ENCODE measurements around the gene ZSCAN5C.
"Not testable (repeated sequence)": the region's sequence is repeated elsewhere in the genome, so short reads cannot be mapped to it uniquely, and the experiment has no call there.

The ZSCAN5C gene

GRCh38 chr19:56191115-56191514, 11.0 kb upstream of the ZSCAN5C start:
- DNase-seq (ENCODE audit: low read depth in 1 of 2, low spot score in 1 of 2), result no peak

GRCh38 chr19:56191711-56192110, 10.4 kb upstream of the ZSCAN5C start:
- no peak for DNase-seq (ENCODE audit: low read depth in 1 of 2, low spot score in 1 of 2)

GRCh38 chr19:56193981-56194640, 8.0 kb upstream of the ZSCAN5C start:
- DNase-seq (ENCODE audit: low read depth in 1 of 2, low spot score in 1 of 2), result no peak

- DNase-seq (ENCODE audit: low read depth in 1 of 2, low spot score in 1 of 2), result not testable (repeated sequence)
These were observed 4.4 kb upstream of the ZSCAN5C start, which contains the start of gene ZSCAN5B for GRCh38 chr19:56197646-56198045. ZSCAN5B (minus strand) TSS chr19:56197783; CDS start chr19:56193052, 4,731 bp downstream.

GRCh38 chr19:56199687-56200086, 2.4 kb upstream of the ZSCAN5C start:
- DNase-seq (ENCODE audit: low read depth in 1 of 2, low spot score in 1 of 2), result no peak

GRCh38 chr19:56207581-56207980, 5.5 kb downstream of the ZSCAN5C start:
- DNase-seq (ENCODE audit: low read depth in 1 of 2, low spot score in 1 of 2), result not testable (repeated sequence)

GRCh38 chr19:56209091-56209490, 7.0 kb downstream of the ZSCAN5C start:
- no peak for DNase-seq (ENCODE audit: low read depth in 1 of 2, low spot score in 1 of 2)

- not testable (repeated sequence) for DNase-seq (ENCODE audit: low read depth in 1 of 2, low spot score in 1 of 2)
These were observed 8.0 kb downstream of the ZSCAN5C start for GRCh38 chr19:56210036-56210435.

- DNase-seq (ENCODE audit: low read depth in 1 of 2, low spot score in 1 of 2), result no peak
These were observed 9.6 kb downstream of the ZSCAN5C start for GRCh38 chr19:56211718-56212117.

- DNase-seq (ENCODE audit: low read depth in 1 of 2, low spot score in 1 of 2), result no peak
These were observed 15.2 kb downstream of the ZSCAN5C start for GRCh38 chr19:56217039-56217949.

- no peak for DNase-seq (ENCODE audit: low read depth in 1 of 2, low spot score in 1 of 2)
These were observed 16.9 kb downstream of the ZSCAN5C start for GRCh38 chr19:56218961-56219360.

GRCh38 chr19:56221442-56221841, 19.4 kb downstream of the ZSCAN5C start:
- not testable (repeated sequence) for DNase-seq (ENCODE audit: low read depth in 1 of 2, low spot score in 1 of 2)

- DNase-seq (ENCODE audit: low read depth in 1 of 2, low spot score in 1 of 2), result no peak
These were observed 19.8 kb downstream of the ZSCAN5C start for GRCh38 chr19:56221851-56222250.

- DNase-seq (ENCODE audit: low read depth in 1 of 2, low spot score in 1 of 2), result no peak
These were observed 20.8 kb downstream of the ZSCAN5C start for GRCh38 chr19:56222901-56223300.

GRCh38 chr19:56223481-56223880, 21.4 kb downstream of the ZSCAN5C start:
- no peak for DNase-seq (ENCODE audit: low read depth in 1 of 2, low spot score in 1 of 2)

- no peak for DNase-seq (ENCODE audit: low read depth in 1 of 2, low spot score in 1 of 2)
These were observed 43.2 kb downstream of the ZSCAN5C start for GRCh38 chr19:56245121-56245740.

- not testable (repeated sequence) for DNase-seq (ENCODE audit: low read depth in 1 of 2, low spot score in 1 of 2)
These were observed 43.7 kb downstream of the ZSCAN5C start for GRCh38 chr19:56245764-56246163.

GRCh38 chr19:56248736-56249338, 46.8 kb downstream of the ZSCAN5C start:
- DNase-seq (ENCODE audit: low read depth in 1 of 2, low spot score in 1 of 2), result not testable (repeated sequence)

- DNase-seq (ENCODE audit: low read depth in 1 of 2, low spot score in 1 of 2), result peak; percentile 9 to 64
These were observed 50.8 kb downstream of the ZSCAN5C start for GRCh38 chr19:56252699-56253422.

GRCh38 chr19:56253737-56254136, 51.7 kb downstream of the ZSCAN5C start:
- DNase-seq (ENCODE audit: low read depth in 1 of 2, low spot score in 1 of 2), result no peak

- DNase-seq (ENCODE audit: low read depth in 1 of 2, low spot score in 1 of 2), result no peak
These were observed 56.2 kb downstream of the ZSCAN5C start for GRCh38 chr19:56258272-56258671.
